GM19452 (cell line): ENCODE data around the gene RNF224.
"Not testable (repeated sequence)": the region's sequence is repeated elsewhere in the genome, so short reads cannot be mapped to it uniquely, and the experiment has no call there.

Experiments used
- ATAC-seq: cut with Tn5 transposase; IDR thresholded peaks from one replicate; pipeline ENCODE4 v1.9.1; 2021; ENCODE audit not compliant: unreplicated experiment

Gene RNF224

GRCh38 chr9:137237759-137238726 is 10.7 kb downstream of the RNF224 start:
- no peak for ATAC-seq

- ATAC-seq: not testable (repeated sequence)
Observed at GRCh38 chr9:137239541-137240200, 12.4 kb downstream of the RNF224 start.

GRCh38 chr9:137240318-137240840 is 13.1 kb downstream of the RNF224 start:
- peak; percentile 26 for ATAC-seq

GRCh38 chr9:137240841-137241489 is 13.7 kb downstream of the RNF224 start, which contains the start of gene TUBB4B:
TSS of gene TUBB4B (plus strand) at chr9:137241287. CDS start at chr9:137241361, 74 bp downstream.
- peak; percentile 72 for ATAC-seq

- ATAC-seq: peak; percentile 5
Observed at GRCh38 chr9:137241490-137242268, 14.4 kb downstream of the RNF224 start.

- ATAC-seq: no peak
Observed at GRCh38 chr9:137242269-137243203, 15.2 kb downstream of the RNF224 start.

GRCh38 chr9:137243266-137243625 is 15.9 kb downstream of the RNF224 start:
- not testable (repeated sequence) for ATAC-seq

GRCh38 chr9:137243626-137244485 is 16.6 kb downstream of the RNF224 start:
- ATAC-seq: no peak

- ATAC-seq: no peak
Observed at GRCh38 chr9:137244486-137245449, 17.5 kb downstream of the RNF224 start.

GRCh38 chr9:137245450-137246421 is 18.4 kb downstream of the RNF224 start:
- ATAC-seq: no peak

- ATAC-seq: no peak
Observed at GRCh38 chr9:137247135-137247915, 20.0 kb downstream of the RNF224 start.

GRCh38 chr9:137247916-137248175 is 20.5 kb downstream of the RNF224 start:
- ATAC-seq: no peak

- ATAC-seq: no peak
Observed at GRCh38 chr9:137250329-137251193, 23.3 kb downstream of the RNF224 start.

GRCh38 chr9:137251194-137251461 is 23.8 kb downstream of the RNF224 start, which contains the start of gene STPG3:
TSS of gene STPG3 (plus strand) at chr9:137251286. CDS start at chr9:137251287, 1 bp downstream.
- ATAC-seq: no peak
